GM12878 (cell line): ENCODE results near the gene SIGLECL1. TPM values are rescaled to one million over a fixed set of nuclear protein-coding genes. Genes with fewer than 3 reads are reported as not detected.

Experiments
- ATAC-seq: fragments of 200-7000 bp; cut with Tn5 transposase; 3 replicates; pipeline ENCODE4 v1.9.1; 2020; ENCODE audit warnings: mild to moderate bottlenecking, moderate library complexity
- BruUV-seq: library from RNA; stranded (reverse); fragments of 400-500 nt; replicated peaks from 2 replicates; lab custom pipeline; 2021; lab: Mats Ljungman, UMichigan
- CTCF ChIA-PET: fragments of 300-600 bp; sonication (Branson Sonifier 250); formaldehyde crosslinking; extraction: SDS; loops from one replicate; lab custom pipeline; 2021; ENCODE audit warnings: inconsistent platforms; lab: Yijun Ruan, JAX
- POLR2A ChIA-PET: fragments of 350-600 bp; formaldehyde crosslinking; extraction: SDS; loops from one replicate; lab custom pipeline; 2021; ENCODE audit warnings: inconsistent platforms; lab: Charles Lee
- RAD21 ChIA-PET: fragments of 300-600 bp; sonication (Branson Sonifier 250); formaldehyde crosslinking; loops from one replicate; lab custom pipeline; 2023; ENCODE audit warnings: antibody characterized with exemption; ENCODE audit not compliant: unreplicated experiment; lab: Charles Lee
- SMC1A ChIA-PET: fragments of 300-600 bp; sonication (Branson Sonifier 250); formaldehyde crosslinking; loops from one replicate; lab custom pipeline; 2023; ENCODE audit not compliant: unreplicated experiment, uncharacterized antibody; lab: Charles Lee
- DNase-seq: peaks from one replicate; pipeline ENCODE4 v3.0.0-alpha.2; 2011; ENCODE audit warnings: low read depth, low spot score
- FAIRE-seq: peaks from 3 replicates; lab custom pipeline; 2011; peaks lifted over from hg19 to GRCh38; lab: Jason Lieb, UNC
- H2AFZ ChIP-seq: 2 replicates; pipeline ENCODE4 v1.6.0; 2011; ENCODE audit warnings: low read depth, low read length, control low read depth; ENCODE audit not compliant: control insufficient read depth
- H3K27ac ChIP-seq: 2 replicates; pipeline ENCODE4 v1.5.1; 2011; ENCODE audit warnings: control low read depth; ENCODE audit not compliant: control insufficient read depth, insufficient read depth
- H3K27me3 ChIP-seq, 2 experiments: replicated peaks in 1 of 2; 2 replicates each; pipeline versions ENCODE4 v1.6.0 to v1.6.1; 2011; ENCODE audit warnings: low read length in 1 of 2; ENCODE audit not compliant: control insufficient read depth in 2 of 2, insufficient read depth in 2 of 2
- H3K36me3 ChIP-seq, 2 experiments: 2 replicates each; pipeline ENCODE4 v1.5.1; 2011; ENCODE audit warnings: low read length in 1 of 2; ENCODE audit not compliant: control insufficient read depth in 2 of 2, insufficient read depth in 2 of 2
- H3K4me1 ChIP-seq: 2 replicates; pipeline ENCODE4 v1.6.1; 2011; ENCODE audit warnings: mild to moderate bottlenecking, low read length, moderate library complexity, mixed read lengths; ENCODE audit not compliant: control insufficient read depth, insufficient read depth
- H3K4me2 ChIP-seq: 2 replicates; pipeline ENCODE4 v1.6.0; 2011; ENCODE audit warnings: control low read depth; ENCODE audit not compliant: control insufficient read depth, insufficient read depth
- H3K4me3 ChIP-seq: fragments of 200-600 bp; sonication (generic); 2 replicates; pipeline ENCODE4 v1.5.1; 2016
- H3K79me2 ChIP-seq: 2 replicates; pipeline ENCODE4 v1.6.0; 2011; ENCODE audit warnings: low read length; ENCODE audit not compliant: control insufficient read depth, insufficient read depth
- H3K9ac ChIP-seq: 2 replicates; pipeline ENCODE4 v1.8.0; 2011; ENCODE audit warnings: low read length, control low read depth, mixed read lengths; ENCODE audit not compliant: control insufficient read depth, insufficient read depth
- H3K9me3 ChIP-seq: replicated peaks from 3 replicates; pipeline ENCODE4 v1.5.1; 2011; ENCODE audit warnings: mild to moderate bottlenecking, low read length; ENCODE audit not compliant: control insufficient read depth, insufficient read depth
- H4K20me1 ChIP-seq: 2 replicates; pipeline ENCODE4 v1.6.0; 2011; ENCODE audit not compliant: control insufficient read depth, insufficient read depth
- FOS ChIP-seq: IDR thresholded peaks from 3 replicates; pipeline ENCODE4 v1.6.1; 2011; ENCODE audit warnings: borderline replicate concordance; ENCODE audit not compliant: insufficient read length; ENCODE audit errors: extremely low read depth
- MEF2B ChIP-seq: fragments of 450-650 bp; IDR thresholded peaks from 2 replicates; pipeline ENCODE4 v1.6.1; 2018; ENCODE audit warnings: mild to moderate bottlenecking, moderate library complexity; ENCODE audit not compliant: partially characterized antibody, poor library complexity, severe bottlenecking
- RAD21 ChIP-seq: IDR thresholded peaks from 2 replicates; pipeline ENCODE4 v1.6.1; 2011; ENCODE audit warnings: mild to moderate bottlenecking, low read depth, low read length, moderate library complexity; ENCODE audit not compliant: insufficient read depth
- SMARCA5 ChIP-seq: fragments of 450-650 bp; IDR thresholded peaks from 2 replicates; pipeline ENCODE4 v1.6.1; 2017; ENCODE audit warnings: mild to moderate bottlenecking
- SPI1 ChIP-seq: IDR thresholded peaks from 2 replicates; pipeline ENCODE4 v1.6.1; 2011; ENCODE audit warnings: low read depth, mild to moderate bottlenecking, low read length, moderate library complexity, borderline replicate concordance; ENCODE audit not compliant: insufficient read depth
- TAF1 ChIP-seq: IDR thresholded peaks from 2 replicates; pipeline ENCODE4 v1.6.1; 2011; ENCODE audit warnings: mild to moderate bottlenecking, low read depth, low read length, borderline replicate concordance
- ZNF24 ChIP-seq: fragments of 450-650 bp; IDR thresholded peaks from 2 replicates; pipeline ENCODE4 v1.6.1; 2017; ENCODE audit warnings: antibody characterized with exemption, mild to moderate bottlenecking
- WGBS: methylation state at CpG from one replicate; pipeline ENCODE4 v1.1.6; 2016; ENCODE audit warnings: low lambda C conversion rate; ENCODE audit not compliant: insufficient replicate concordance, insufficient coverage; ENCODE audit errors: missing lambda C conversion rate; 5-methylcytosine and 5-hydroxymethylcytosine counted together
- in situ Hi-C: fragments of 300-500 bp; cut with MboI; formaldehyde crosslinking; loops from 9 replicates; pipeline ENCODE4 v1.14.3; 2018; ENCODE audit warnings: mixed read lengths
- intact Hi-C: fragments of 100-400 bp; cut with micrococcal nuclease; formaldehyde crosslinking; loops from one replicate; pipeline ENCODE4 v1.14.2; 2022; ENCODE audit not compliant: unreplicated experiment
- polyA plus RNA-seq, 11 experiments: library from polyadenylated mRNA; depleted of rRNA in 4 of 11; unstranded in 6 of 11; stranded (reverse) in 5 of 11; fragments of >200 nt; fragmentation: Nextera tagmentation in 4 of 11; fragmentation: Illumina TruSeq in 1 of 11; extraction: Ambion mirVana in 4 of 11; extraction: Trizol in 1 of 11; gene quantifications; 1 replicate in 1 of 11; 2 replicates in 10 of 11; pipeline versions ENCODE4 v1.2.1 to v1.2.3, GENCODE V29; 2011 to 2016; ENCODE audit warnings: inconsistent platforms in 2 of 11, missing spikeins in 2 of 11, low read depth in 1 of 11
- total RNA-seq, 4 experiments: library from RNA; depleted of rRNA in 3 of 4; stranded (reverse); fragments of >200 nt in 3 of 4; fragmentation: Illumina TruSeq in 1 of 4; extraction: Trizol in 1 of 4; gene quantifications; 2 replicates each; pipeline versions ENCODE4 v1.2.1 to v1.2.3, GENCODE V29; 2013 to 2021

The SIGLECL1 gene
- total and polyA plus RNA-seq, 10 of the 15 experiments (the other 5 are each of a cell fraction or from before 2014, with no cell fraction given) = not detected

DNA sequence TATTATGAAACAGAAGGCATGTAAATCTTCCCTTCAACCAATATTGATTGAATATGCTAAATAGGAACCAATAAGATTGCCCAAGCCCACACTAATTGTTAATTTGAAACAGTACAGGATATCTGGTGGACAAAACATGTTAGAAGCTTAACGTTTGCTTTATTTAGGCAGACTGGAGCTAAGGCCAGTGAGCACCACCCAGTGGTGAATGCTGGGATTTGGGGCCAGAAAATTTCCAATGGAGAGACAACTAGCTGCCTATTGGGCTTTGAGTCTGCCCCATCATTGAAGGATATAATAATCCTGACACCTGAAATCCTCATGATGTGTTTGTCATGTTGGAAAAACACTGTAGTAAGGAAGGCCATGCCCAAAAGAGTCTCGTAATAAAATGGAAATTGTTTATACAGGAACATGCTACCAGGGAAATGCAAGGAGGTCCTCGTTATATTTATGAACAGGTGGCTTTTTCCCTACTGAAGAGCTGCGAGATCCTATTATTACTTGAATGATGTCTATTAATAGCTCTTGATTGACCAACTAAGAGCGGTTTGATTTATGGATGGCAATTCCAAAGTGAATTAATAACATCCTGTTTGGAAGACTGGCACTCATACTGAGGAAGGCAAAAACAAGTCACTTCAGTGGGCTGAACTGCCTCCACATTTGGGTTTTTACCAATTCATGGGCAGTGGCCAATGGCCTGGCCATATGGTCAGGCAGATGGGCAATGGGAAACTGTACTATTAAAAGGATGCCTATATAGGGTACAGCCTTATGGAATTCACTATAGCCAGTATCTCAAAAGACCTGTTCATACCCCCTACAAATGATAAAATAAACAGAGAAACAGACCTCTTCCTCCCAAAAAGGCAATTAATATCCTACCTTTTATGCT lies 8.7 kb downstream of the SIGLECL1 start (continued):
- TF ChIP-seq ZNF24 (no peak), MEF2B (no peak), FOS (no peak), SMARCA5 (no peak), RAD21 (peak; percentile 87)

DNA sequence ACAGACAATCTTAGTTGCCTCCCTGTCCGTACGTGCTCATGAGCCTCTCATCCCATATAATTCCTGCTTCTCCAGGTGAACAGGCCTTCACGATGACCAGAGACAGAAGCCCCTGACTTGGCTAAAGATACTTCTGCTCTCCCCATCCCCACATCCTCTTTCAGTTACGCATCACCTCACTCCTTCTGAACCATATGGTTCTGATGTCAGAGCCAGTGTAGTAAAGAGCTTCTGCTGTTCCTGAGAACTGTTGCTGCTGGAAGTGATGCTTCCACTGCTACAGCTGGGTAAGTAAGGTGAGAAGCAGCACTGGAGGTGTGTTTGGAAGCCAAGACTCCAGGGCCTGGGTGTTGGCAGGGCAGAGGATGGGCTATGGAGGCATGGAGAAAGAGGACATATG lies 12.9 kb downstream of the SIGLECL1 start:
- Histone ChIP-seq H3K9me3 (no peaks in the 10 kb centered on the region), H3K36me3 (no peaks in the 10 kb centered on the region), H3K9ac (no peak overlapping the region), H3K79me2 (no peaks in the 10 kb centered on the region), H3K4me2 (no peak overlapping the region), H3K4me3 (no peak overlapping the region), H3K4me1 (no peaks in the 10 kb centered on the region), H3K27me3 (peaks cover 0 to 2% of the 10 kb centered on the region in 2 experiments; a peak in 2 of 4 replicates), H2AFZ (no peak overlapping the region), H4K20me1 (no peaks in the 10 kb centered on the region), H3K27ac (no peak overlapping the region)
- SMC1A ChIA-PET = no interaction called here
- intact Hi-C loops = no loop called here
- in situ Hi-C loops = no loop called here
- RAD21 ChIA-PET = no interaction called here
- FAIRE-seq (no peak), ATAC-seq (no peak), DNase-seq (no peak)
- TF ChIP-seq TAF1 (no peak), SPI1 (peak; percentile 25; the same call in 1 of the 2 replicates)
- CTCF ChIA-PET = no interaction called here
- POLR2A ChIA-PET = no interaction called here
- WGBS = 30% methylated on average over 4 of the region's 4 CpGs
- BruUV-seq = no TSS peak
